SIG-M5 treated with dmso at 0.1 percent for 504 hours (cell line): ENCODE data around the gene PTPRF.

Source experiments
- DNase-seq: peaks from one replicate; lab custom pipeline; 2025; ENCODE audit not compliant: unreplicated experiment; lab: John Stamatoyannopoulos, UW

PTPRF gene

DNA sequence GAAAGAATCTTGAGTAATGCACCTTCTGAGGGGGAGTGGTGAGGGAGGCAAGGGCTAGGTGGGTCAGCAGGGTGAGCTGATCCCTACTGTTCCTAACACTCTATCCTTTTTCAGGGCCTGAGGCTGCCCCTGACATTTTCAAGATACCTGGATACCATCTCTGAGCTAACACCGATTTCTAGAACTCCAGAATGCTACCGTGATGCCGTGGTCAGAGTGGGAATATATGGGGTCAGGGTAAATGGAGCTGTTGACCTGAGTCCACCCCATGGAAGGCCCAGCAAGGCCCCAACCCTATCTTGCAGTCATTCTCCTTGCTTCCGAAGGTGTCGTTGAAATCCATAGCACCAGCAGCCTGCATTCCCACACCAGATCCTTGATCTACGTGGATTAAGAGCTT is 18.0 kb upstream of the PTPRF start:
- DNase-seq, result no peak

DNA sequence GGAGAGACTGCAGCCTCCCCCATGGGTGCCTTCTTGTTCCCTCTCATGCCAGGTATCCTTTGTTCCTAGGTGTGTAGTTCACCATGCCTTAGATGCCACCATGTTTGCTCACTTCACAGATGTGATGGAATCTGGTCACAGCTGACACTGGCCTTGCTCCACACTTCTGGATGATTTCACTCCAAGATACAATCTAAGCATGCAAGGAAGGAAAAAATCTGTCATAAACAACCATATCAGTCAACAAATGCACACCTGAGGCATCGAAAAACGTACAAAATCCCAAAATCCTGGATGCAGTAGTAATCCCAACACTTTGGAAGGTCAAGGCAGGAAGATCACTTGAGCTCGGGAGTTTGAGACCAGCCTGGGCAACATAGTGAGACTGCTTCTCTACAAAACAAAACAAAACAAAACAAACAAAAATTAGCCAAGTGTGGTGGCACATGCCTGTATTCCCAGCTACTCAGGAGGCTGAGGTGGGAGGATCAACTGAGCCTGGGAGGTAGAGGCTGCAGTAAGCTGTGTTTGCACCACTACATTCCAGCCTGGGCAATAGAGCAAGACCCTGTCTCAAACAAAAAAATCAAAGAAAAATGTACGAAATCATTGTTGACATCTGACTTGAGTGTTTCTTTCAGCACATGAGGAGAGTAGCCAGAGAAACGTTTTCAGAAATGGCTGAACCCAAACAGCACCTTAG is 17.1 kb upstream of the PTPRF start:
- no peak for DNase-seq

- DNase-seq, result no peak
Measured at GRCh38 chr1:43518935-43519686, 11.6 kb upstream of the PTPRF start.

GRCh38 chr1:43520100-43520778 is 10.4 kb upstream of the PTPRF start:
- DNase-seq, result no peak

GRCh38 chr1:43521078-43521477 is 9.6 kb upstream of the PTPRF start:
- no peak for DNase-seq

DNA sequence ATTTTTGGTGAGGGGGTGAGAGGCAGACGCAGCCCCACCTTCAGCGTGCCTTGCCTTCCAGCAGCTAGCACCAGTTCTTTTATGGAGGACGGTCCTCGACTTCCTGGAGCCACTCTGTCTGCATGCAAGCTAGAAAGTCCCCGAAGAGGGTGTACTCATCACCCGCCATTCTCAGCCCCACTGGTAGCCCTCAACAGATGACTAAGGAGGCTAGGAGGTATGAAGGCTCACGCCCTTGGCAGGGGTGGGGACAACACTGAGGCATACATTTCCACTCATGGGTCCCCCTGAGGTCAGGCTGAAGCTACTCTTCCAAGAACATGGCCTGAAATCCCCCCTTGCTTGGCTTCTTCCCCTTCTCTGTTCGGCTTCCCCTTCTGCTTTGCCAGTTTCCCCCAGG is 8.9 kb upstream of the PTPRF start:
- no peak for DNase-seq

DNA sequence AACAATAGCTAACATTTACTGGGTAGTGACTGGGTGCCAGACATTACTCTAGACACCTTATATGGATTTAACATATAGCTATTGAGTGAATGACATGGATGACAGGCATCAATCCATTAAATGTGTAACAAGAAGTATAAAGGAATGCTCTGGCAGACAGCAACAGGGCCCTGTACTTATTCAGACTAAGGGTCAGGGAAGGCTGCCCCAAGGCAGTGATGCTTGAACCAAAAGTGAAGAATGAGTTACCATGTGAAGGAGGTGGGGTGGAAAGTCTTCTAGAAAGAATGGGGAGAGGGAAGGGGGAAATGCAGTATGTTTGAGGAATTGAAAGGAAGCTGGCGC is 8.3 kb upstream of the PTPRF start:
- no peak for DNase-seq

- no peak for DNase-seq
Measured at GRCh38 chr1:43522776-43523480, 7.8 kb upstream of the PTPRF start.

DNA sequence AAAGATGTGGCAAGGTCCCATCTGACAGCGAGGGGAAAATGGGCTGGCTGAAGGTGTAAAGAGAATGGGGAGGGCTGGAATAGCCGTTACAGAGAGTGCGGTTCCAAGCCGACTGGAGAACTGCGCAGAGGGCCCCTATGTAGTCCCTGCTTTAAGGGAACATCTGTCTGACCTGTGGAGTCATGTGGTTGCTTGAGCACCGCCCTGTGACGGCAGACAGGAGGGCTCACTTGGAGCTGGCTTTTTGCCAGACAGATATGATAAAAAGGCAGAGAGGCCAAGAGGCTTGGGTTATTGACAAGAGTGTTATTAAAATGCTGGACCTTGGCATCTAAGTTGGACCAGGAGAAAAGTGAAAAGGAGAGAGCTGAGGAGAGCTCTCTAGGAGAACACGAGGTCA is 5.9 kb upstream of the PTPRF start:
- no peak for DNase-seq

DNA sequence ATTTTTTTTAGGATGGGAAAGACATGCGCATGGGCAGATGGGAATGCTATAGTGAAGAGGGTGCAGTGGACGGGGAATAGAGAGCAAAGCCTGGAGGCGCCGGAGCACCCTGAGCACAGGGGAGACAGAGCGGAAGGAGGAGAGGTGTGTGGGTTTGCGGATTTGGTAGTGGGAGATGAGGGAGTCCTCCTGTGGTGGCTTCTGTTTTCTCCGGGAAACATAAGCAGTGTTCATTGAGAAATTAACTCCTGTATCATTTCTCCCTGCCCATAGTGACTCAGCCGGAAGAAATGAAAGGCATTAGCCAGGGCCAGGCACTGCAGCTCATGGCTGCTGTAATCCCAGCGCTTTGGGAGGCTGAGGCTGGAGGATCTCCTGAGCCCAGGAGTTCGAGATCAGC is 4.7 kb upstream of the PTPRF start:
- DNase-seq, result no peak

DNA sequence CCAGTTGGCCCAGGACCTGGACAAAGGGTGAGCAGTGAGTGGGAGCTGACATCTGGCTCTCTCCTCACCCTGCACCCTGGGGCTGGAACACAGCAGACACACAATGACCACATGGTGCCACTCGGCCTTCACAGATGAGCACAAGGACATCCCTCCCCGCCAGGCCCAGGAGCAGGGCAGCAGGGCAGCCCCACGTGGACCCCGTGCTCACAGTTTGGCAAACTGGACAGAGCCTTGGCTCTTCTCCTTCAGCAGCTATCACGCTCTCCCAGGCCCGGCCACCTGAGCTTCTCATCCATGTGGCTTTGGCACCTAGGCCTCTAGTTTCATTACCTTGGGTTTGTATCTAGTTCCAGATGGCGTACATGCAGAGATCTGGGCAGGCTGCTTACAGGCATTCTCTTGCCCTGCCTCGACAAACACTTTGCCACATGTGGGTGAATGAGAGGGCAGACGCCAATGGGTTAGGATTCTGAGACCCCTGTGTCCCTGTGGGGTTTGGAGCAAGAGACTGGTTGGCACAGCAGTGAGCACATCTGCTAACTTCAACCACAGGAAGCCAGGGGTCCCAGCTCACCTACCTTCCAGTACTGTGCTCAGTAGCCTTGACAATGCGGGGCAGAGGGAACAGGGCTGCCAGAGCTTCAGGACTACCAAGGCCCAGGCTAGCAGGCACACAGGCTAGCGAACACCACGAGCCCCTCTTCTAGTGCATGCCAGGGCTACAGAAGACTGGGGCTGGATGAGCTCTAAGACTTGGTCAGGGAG is 3.4 kb upstream of the PTPRF start:
- no peak for DNase-seq

DNA sequence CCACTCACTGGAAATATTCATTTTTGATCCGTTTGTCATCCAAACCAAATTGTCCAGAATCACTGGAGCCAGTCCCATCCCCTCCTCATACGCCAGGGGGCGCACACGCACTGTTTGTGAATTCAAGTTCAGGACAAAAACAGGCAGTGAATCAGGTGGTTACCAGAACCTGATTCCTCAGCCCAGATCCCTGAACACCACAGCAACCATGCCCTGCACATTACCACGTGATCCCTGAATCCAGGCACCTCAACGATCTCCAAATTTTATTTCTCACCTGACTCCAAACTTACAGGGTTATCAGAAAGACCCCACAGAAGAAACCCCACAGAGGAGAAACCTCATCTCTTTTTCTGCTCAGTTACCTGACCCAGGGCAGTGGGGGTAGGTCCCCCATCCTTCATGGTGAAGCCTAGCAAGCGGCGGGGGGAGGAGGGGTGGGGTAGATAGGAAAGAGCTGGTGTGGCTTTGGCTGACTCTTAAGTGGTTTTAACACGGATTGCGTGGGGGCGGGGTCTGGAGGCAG is 1.4 kb upstream of the PTPRF start:
- DNase-seq, result peak; percentile 75

DNA sequence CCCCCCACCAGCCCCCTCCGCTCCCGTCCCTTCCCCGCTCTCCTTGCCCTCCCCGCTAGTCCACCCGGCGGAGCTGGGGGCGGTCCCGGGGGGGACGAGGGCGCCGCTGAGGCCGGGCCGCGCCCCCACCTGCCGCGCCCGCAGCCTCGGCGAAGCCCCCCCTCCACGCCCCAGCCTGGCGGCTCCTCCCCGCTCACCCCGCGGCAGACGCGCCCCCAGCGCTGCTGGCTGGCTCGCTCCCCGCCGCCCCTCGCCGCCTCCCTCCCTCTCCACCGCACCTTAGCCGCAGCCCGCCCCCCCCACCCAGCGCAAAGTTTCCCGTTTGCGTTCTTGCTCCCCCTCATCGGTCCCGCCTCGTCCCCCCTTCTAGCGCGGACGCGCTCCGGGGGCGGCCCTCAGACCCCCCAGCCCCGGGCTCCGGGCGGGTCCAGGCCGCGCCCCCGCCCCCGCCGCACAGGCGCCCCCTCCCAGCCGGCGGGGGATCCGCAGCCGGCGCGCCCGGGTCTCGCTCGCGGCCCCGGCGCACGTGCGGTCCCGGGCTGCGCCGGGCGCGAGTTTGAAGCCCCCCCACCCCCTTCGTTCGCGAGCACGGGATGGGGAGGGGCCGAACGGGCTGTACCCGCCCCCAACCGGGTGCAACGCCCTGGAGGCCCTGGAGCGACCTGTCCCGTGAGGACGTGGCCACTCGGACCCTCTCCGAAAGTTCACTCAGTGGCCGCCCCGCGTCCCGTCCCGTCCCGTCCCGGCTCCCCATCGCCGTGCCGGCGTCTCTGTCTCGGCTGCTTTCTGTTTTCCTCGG is 623 bp downstream of the PTPRF start:
- no peak for DNase-seq

- no peak for DNase-seq
Measured at GRCh38 chr1:43531906-43532584, 1.4 kb downstream of the PTPRF start.

DNA sequence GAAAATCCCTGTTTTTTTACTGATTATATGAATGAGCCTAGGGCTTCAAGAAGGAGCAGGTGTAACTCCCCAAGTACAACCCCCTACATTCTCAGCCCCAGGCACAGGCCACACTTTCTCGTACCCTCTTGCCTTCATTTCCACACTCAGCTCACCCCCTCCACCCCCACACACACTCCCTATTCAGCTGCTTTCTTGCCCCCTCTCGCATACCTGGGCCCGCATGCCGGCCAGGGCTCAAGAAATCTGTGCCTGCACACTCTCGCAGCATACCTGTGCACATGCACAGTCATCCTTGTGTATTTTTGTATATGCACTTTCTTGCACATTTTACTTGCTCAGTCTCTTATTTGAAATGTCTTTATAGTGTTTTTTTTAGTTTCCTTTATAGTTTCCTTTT is 2.0 kb downstream of the PTPRF start:
- no peak for DNase-seq

- no peak for DNase-seq
Measured at GRCh38 chr1:43533584-43533983, 2.9 kb downstream of the PTPRF start.

GRCh38 chr1:43534256-43534655 is 3.6 kb downstream of the PTPRF start:
- DNase-seq, result no peak

DNA sequence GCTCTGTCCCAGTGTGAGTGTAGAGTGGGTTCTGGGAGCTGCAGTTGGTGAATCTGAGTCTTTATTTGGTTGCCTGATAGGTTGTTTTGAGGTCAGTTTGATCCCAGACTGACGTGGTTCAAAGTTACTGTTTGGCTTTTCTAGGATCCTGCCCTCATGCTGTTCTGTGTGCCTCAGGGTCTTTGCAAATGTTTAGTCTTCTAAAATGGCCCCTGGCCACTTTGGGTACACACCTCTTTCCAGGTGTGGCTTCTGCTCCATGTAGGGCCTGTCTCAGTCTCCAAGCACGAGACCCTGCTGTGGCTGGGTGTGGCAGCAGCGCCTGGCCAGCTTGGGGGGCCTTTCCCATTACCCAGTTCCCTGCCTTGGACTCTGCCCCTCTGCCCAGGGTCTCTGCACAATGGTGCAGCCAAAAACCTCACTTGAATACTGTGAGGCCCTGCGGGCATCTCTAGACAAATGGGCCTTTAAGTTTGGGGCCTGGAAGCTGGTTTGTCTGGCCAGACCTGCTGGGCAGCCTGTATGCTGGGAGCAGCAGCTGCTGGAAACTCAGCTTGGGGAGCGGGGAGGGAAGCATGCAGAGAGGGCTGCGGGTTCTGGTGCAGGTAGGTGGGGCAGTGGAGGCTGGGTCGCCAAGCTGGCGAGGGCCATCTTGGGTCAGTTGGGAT is 5.6 kb downstream of the PTPRF start:
- peak; percentile 5 for DNase-seq

DNA sequence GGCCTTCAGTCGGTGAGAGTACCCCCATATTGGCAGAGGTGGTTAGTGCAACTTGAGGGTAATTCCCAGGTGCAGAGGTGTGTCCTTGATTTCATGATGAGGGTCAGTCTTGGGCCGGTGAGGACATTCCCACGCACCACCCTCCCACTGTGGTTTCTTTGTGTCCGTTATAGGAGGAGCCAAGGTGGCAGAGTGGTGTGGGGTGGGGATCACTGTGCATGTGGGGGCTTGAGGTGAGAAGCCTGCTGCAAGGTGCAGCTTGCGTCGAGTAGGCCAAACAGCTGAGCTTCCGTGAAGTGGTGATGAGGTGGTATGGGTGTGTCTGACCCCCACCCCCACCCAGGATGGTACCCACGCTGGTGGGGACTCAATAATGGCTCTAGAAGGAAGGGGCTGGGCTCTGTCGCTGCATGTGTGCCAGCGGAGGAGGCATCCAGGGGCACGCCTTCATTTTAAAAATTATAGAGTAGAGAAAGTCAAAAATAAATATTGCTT is 6.2 kb downstream of the PTPRF start:
- no peak for DNase-seq
